Liver (tissue), 3 donors: ENCODE data around the gene TSEN2.

Experiments used
- CTCF ChIP-seq: fragments of 150-350 bp; IDR thresholded peaks from 2 replicates; pipeline ENCODE4 v1.5.1; 2017; ENCODE audit warnings: improper control_type of control experiment, low read depth, low read length; ENCODE audit not compliant: missing input control
- MAX ChIP-seq: IDR thresholded peaks from 2 replicates; pipeline ENCODE4 v1.6.1; 2016; ENCODE audit warnings: antibody characterized with exemption
- RAD21 ChIP-seq, 2 donors: IDR thresholded peaks; 2 replicates each; pipeline ENCODE4 v1.6.1; 2016; ENCODE audit warnings: antibody characterized with exemption in 2 of 2, mild to moderate bottlenecking in 2 of 2
- YY1 ChIP-seq: IDR thresholded peaks from 2 replicates; pipeline ENCODE4 v1.6.1; 2016; ENCODE audit warnings: antibody characterized with exemption, mild to moderate bottlenecking
- donor health status: healthy.
- donor health status: healthy.

- TF ChIP-seq CTCF (no peak), MAX (no peak), RAD21 (IDR thresholded peaks at IDR 0.05) (no peak), YY1 (no peak)
These were observed 85.6 kb downstream of the TSEN2 start for GRCh38 chr3:12569836-12570235.
